Uterus (tissue), 4 donors: ENCODE data around the gene HOATZ. TPM values are rescaled to one million over a fixed set of nuclear protein-coding genes. Genes with fewer than 3 reads are reported as not detected.

Experiments
- DNase-seq, 2 donors: peaks; one replicate each; pipeline ENCODE4 v3.0.0-alpha.2; 2019 to 2020
- H3K27ac ChIP-seq, 2 donors: fragments of 200-600 bp; sonication (generic); 1 replicate in 1 of 2; 2 replicates in 1 of 2; pipeline ENCODE4 v1.5.1; 2016 to 2018
- H3K27me3 ChIP-seq, 2 donors: fragments of 200-600 bp; sonication (generic); one replicate each; pipeline ENCODE4 v1.5.1; 2018 to 2019; ENCODE audit warnings: control low read depth in 1 of 2
- H3K36me3 ChIP-seq, 2 donors: fragments of 200-600 bp; sonication (generic); one replicate each; pipeline ENCODE4 v1.5.1; 2019; ENCODE audit warnings: control low read depth in 1 of 2
- H3K4me1 ChIP-seq, 2 donors: fragments of 200-600 bp; sonication (generic); one replicate each; pipeline ENCODE4 v1.5.1; 2018 to 2019; ENCODE audit warnings: control low read depth in 1 of 2
- H3K4me3 ChIP-seq, 2 donors: fragments of 200-600 bp; sonication (generic); 1 replicate in 1 of 2; 2 replicates in 1 of 2; pipeline ENCODE4 v1.5.1; 2018 to 2019; ENCODE audit warnings: mild to moderate bottlenecking in 1 of 2
- H3K9me3 ChIP-seq, 2 donors: fragments of 200-600 bp; sonication (generic); one replicate each; pipeline ENCODE4 v1.5.1; 2019; ENCODE audit warnings: control low read depth in 1 of 2
- POLR2A ChIP-seq, 2 donors: fragments of 450-650 bp; IDR thresholded peaks; one replicate each; pipeline ENCODE4 v1.6.1; 2016; ENCODE audit warnings: antibody characterized with exemption in 2 of 2, mild to moderate bottlenecking in 1 of 2, moderate library complexity in 1 of 2
- intact Hi-C: fragments of 100-400 bp; cut with DNase I; formaldehyde crosslinking; loops from one replicate; pipeline ENCODE4 v1.15.1; 2023; ENCODE audit warnings: low total_unique reads
- microRNA counts, 2 donors: library from miRNA; unstranded; fragments of <30 nt; microRNA quantifications; one replicate each; lab custom pipeline; 2016 to 2017
- microRNA-seq: library from miRNA; unstranded; fragments of <30 nt; microRNA quantifications from one replicate; pipeline ENCODE4, GENCODE V29; 2016; ENCODE audit warnings: borderline microRNAs expressed, borderline replicate concordance
- small RNA-seq: library from RNA; depleted of rRNA; stranded (forward); fragments of <200 nt; gene quantifications from one replicate; pipeline ENCODE3, GENCODE V24; 2016
- total RNA-seq, 4 donors: library from RNA; depleted of rRNA in 3 of 4; stranded (reverse); fragments of >200 nt in 3 of 4; gene quantifications; one replicate each; pipeline versions ENCODE4 v1.1.0 to v1.2.4, GENCODE V29; 2014 to 2023
- TF ChIP-seq, protein P1 (sequence below), 4 experiments: fragments of 200-600 bp in 2 of 4; fragments of 450-650 bp in 2 of 4; sonication (generic) in 2 of 4; IDR thresholded peaks; one replicate each; pipeline ENCODE4 v1.5.1; 2016 to 2019; ENCODE audit warnings: antibody characterized with exemption in 4 of 4, mild to moderate bottlenecking in 2 of 4, moderate library complexity in 1 of 4
- donor health status: DM: yes; HTN: yes; CAD: no.

Gene HOATZ
- total RNA-seq, 4 donors from 2014 or later: 0.88 to 2.7 (median 2.6) TPM; not detected in 1

DNA sequence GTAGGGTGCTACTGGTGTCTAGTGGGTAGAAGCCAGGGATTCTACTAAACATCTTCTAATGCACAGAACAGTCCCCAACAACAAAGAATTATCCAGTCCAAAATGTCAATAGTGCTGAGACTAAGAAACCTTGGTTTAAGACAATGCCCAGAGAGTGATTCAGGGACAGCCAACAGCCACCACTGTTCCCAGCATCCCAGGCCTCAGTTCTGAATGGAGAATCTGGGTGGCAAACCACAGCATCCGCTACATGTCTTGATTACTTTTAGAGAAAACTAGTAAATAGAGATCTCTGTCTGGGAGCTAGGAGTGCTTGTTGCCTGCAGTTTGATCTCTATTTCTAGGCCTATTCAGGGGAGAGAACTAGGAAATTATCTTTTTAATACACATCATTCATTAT, 66.8 kb downstream of the HOATZ start:
- DNase-seq: no peak
- TF ChIP-seq, protein P1, sequence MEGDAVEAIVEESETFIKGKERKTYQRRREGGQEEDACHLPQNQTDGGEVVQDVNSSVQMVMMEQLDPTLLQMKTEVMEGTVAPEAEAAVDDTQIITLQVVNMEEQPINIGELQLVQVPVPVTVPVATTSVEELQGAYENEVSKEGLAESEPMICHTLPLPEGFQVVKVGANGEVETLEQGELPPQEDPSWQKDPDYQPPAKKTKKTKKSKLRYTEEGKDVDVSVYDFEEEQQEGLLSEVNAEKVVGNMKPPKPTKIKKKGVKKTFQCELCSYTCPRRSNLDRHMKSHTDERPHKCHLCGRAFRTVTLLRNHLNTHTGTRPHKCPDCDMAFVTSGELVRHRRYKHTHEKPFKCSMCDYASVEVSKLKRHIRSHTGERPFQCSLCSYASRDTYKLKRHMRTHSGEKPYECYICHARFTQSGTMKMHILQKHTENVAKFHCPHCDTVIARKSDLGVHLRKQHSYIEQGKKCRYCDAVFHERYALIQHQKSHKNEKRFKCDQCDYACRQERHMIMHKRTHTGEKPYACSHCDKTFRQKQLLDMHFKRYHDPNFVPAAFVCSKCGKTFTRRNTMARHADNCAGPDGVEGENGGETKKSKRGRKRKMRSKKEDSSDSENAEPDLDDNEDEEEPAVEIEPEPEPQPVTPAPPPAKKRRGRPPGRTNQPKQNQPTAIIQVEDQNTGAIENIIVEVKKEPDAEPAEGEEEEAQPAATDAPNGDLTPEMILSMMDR (IDR thresholded peaks at IDR 0.05): no peak
- no peak for TF ChIP-seq POLR2A (IDR thresholded peaks at IDR 0.05)
- Histone ChIP-seq H3K4me3 (no peak overlapping the region), H3K9me3 (no peaks in the 10 kb centered on the region), H3K27me3 (no peaks in the 10 kb centered on the region), H3K36me3 (no peaks in the 10 kb centered on the region), H3K4me1 (no peaks in the 10 kb centered on the region), H3K27ac (no peak overlapping the region)
- intact Hi-C loops: no loop called here

DNA sequence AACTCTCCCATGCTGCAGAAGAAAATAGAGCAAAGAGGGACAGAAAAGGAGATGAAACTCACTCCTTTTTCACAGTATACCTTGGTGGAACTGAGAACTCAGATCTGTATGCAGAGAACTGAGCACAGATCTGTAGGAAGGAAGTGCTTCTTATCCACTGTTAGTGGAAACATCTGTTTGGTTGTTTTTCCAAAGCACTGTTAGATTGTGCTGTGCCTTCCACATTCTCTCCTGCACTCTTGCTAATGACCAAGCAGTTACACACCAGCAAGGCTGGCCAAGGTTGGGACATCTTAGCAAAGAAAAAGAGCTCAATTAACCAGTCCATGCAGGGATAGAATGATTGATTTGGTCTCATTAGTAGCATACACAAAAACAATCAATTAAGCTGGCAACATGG, 67.6 kb downstream of the HOATZ start:
- H3K4me3 ChIP-seq: no peak overlapping the region
- intact Hi-C loops: no loop called here

DNA sequence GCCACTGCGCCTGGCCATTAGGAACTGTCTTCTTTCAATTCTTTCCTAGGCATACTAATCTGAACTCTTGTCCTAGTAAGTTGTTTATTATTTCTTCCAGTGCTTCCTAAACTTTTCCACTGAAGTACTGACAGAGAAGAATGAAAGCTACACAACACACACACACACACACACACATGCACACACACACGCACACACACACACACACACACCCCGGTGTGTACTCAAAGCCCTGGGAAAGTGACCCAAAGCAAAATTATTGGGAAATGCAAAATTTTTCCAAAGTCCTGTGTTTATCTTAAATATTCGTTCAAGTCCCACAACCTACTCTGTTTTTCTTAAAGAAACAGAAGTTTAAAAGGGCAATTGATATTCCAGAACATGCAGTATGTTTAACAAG, 68.3 kb downstream of the HOATZ start:
- Histone ChIP-seq H3K27me3 (no peaks in the 10 kb centered on the region), H3K9me3 (no peaks in the 10 kb centered on the region), H3K36me3 (no peaks in the 10 kb centered on the region), H3K27ac (no peak overlapping the region), H3K4me3 (no peak overlapping the region), H3K4me1 (no peaks in the 10 kb centered on the region)
- TF ChIP-seq, protein P1 (IDR thresholded peaks at IDR 0.05): no peak
- intact Hi-C loops: no loop called here
- DNase-seq: no peak

More for the DNA sequence above, 67.6 kb downstream of the HOATZ start:
- TF ChIP-seq, protein P1 (IDR thresholded peaks at IDR 0.05): no peak
- H3K36me3 ChIP-seq: no peaks in the 10 kb centered on the region
- no peaks in the 10 kb centered on the region for H3K27me3 ChIP-seq
- no peak for DNase-seq
- H3K27ac ChIP-seq: no peak overlapping the region
- H3K9me3 ChIP-seq: no peaks in the 10 kb centered on the region
- H3K4me1 ChIP-seq: no peaks in the 10 kb centered on the region

DNA sequence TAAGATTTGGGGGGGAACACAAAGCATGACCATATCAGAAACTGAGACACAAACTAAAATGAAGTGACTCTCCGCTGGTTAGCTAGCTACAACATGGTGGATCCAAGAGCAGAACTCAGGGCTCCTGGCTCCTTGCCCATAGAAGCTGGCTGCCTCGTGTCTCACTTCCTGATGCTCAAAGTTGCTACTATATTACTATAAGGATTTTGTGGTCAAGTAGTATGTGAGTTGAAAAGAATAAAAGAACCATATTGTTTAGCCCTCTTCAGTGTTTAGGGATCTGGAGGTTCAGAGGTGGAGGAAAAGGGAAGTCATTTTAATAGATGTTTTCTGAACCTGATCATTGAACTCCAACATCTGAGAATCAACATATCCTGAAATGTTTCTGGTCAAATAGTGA, 70.8 kb downstream of the HOATZ start:
- TF ChIP-seq, protein P1 (IDR thresholded peaks at IDR 0.05): no peak
- TF ChIP-seq POLR2A (IDR thresholded peaks at IDR 0.05): no peak
- H3K36me3 ChIP-seq: no peaks in the 10 kb centered on the region
- intact Hi-C loops: no loop called here
- no peak overlapping the region for H3K27ac ChIP-seq
- DNase-seq: no peak
- H3K9me3 ChIP-seq: no peaks in the 10 kb centered on the region
- H3K27me3 ChIP-seq: no peaks in the 10 kb centered on the region
- H3K4me3 ChIP-seq: no peak overlapping the region
- no peaks in the 10 kb centered on the region for H3K4me1 ChIP-seq

DNA sequence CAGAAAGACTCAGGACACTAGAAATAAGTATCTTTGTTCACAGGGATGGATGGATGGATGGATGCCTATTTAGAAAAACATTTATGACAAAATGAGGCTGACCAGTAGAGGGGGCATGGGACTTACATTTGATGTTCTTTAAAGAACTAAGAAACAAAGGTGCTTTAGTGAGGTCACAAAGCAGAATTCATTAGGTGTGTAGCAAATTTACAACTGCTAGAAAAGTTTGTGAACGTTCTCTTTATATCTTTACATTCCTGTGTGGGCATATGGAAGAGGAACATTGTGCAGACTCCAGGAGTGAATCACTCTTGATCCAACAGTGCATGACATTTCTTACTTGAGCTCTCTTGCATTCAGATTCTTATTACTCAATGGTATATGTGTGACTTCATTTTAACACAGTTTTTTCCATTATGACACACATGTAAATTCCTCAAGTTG, 71.8 kb downstream of the HOATZ start:
- peak in 1 of 2 donors; percentile 57 for DNase-seq
- no peaks in the 10 kb centered on the region for H3K9me3 ChIP-seq
- no peaks in the 10 kb centered on the region for H3K36me3 ChIP-seq
- TF ChIP-seq, protein P1 (IDR thresholded peaks at IDR 0.05): peak; percentile 52 to 79 (median 62)
- no peak for TF ChIP-seq POLR2A (IDR thresholded peaks at IDR 0.05)
- H3K27ac ChIP-seq: no peak overlapping the region
- no peak overlapping the region for H3K4me3 ChIP-seq
- intact Hi-C loops: no loop called here
- no peaks in the 10 kb centered on the region for H3K4me1 ChIP-seq
- no peaks in the 10 kb centered on the region for H3K27me3 ChIP-seq

MicroRNAs within 50 kb of the gene (microRNA counts, 767-probe panel; counts per million panel counts)
- microRNA hsa-miR-34b-3p (lab: Ali Mortazavi, UCI) (0 counts per million in 2 donors), microRNA hsa-miR-34c-3p (lab: Ali Mortazavi, UCI) (0 counts per million in 2 donors), microRNA hsa-miR-34c-5p (lab: Ali Mortazavi, UCI) (0 counts per million in 2 donors)

Small RNAs within 50 kb of the gene (microRNA-seq; reads per million reads assigned to microRNA genes)
- gene MIR34B (not detected), gene MIR34C (13.7 reads per million, percentile 26 among the genes with 10 or more reads in this experiment)

Small RNAs within 50 kb of the gene (small RNA-seq; reads per million reads assigned to genes)
- gene MIR34B (not detected), gene MIR34C (0.42 reads per million)

Other genes starting within 250 kb of the HOATZ start
- 10 to 100 TPM in 2 of 4 donors, 1 to 10 TPM in 1, under 1 TPM in 1; 0.97 to 13.2 (median 6.2) TPM for gene POU2AF3, start 216.2 kb upstream of the HOATZ start, total RNA-seq
- gene POU2AF1, start 135.5 kb upstream of the HOATZ start, total RNA-seq: 1 to 10 TPM in 2 of 4 donors, under 1 TPM in 1, not detected in 1; under 0.01 to 2.9 (median 2.6) TPM
- not detected for gene BTG4, start 2.4 kb upstream of the HOATZ start, total RNA-seq
- gene LAYN, start 25.9 kb downstream of the HOATZ start, total RNA-seq: 10 to 100 TPM in 3 of 4 donors, 1 to 10 TPM in 1; 8.5 to 58.2 (median 37.1) TPM
- gene SIK2, start 87.7 kb downstream of the HOATZ start, total RNA-seq: 10 to 100 TPM; 11.5 to 27.7 (median 16.7) TPM